OCI-LY3 (cell line): ENCODE data around the gene NLRC5.

ENCODE experiments used
- EZH2phosphoT487 ChIP-seq: fragments of 200-600 bp; shearing (Covaris generic); IDR thresholded peaks from 2 replicates; pipeline ENCODE4 v1.6.1; 2018; ENCODE audit warnings: antibody characterized with exemption, mixed run types, low read depth
- TF ChIP-seq, protein P1 (sequence below): fragments of 200-600, 300-600 bp; sonication (generic); IDR thresholded peaks from 2 replicates; pipeline ENCODE4 v1.5.1; 2014; ENCODE audit warnings: antibody characterized with exemption, low read length, low read depth

DNA sequence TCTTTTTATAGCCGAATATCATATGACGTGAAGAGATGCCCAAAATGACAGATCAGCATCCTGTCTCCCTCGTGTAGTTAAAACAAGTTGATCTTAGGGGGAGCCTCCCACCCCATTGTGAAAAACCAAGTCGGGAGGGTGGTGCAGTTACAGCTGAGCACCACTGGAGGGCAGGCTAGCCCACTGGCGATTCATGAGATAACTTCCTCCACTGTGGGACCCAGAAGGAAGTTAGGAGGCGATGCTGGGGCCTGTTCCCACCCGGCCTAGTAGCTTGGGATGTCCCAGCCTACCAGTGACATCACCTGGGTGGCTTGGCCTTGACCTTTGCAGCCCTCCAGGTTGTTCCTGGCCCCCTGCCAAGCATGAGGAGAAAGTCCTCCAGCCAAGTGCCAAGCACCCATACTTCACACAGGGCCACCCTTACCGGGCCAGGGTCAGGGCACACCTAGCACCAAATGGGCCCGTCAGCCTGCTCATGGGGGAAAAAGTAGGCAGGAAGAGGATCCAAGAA lies 95.0 kb downstream of the NLRC5 start:
- TF ChIP-seq, protein P1, sequence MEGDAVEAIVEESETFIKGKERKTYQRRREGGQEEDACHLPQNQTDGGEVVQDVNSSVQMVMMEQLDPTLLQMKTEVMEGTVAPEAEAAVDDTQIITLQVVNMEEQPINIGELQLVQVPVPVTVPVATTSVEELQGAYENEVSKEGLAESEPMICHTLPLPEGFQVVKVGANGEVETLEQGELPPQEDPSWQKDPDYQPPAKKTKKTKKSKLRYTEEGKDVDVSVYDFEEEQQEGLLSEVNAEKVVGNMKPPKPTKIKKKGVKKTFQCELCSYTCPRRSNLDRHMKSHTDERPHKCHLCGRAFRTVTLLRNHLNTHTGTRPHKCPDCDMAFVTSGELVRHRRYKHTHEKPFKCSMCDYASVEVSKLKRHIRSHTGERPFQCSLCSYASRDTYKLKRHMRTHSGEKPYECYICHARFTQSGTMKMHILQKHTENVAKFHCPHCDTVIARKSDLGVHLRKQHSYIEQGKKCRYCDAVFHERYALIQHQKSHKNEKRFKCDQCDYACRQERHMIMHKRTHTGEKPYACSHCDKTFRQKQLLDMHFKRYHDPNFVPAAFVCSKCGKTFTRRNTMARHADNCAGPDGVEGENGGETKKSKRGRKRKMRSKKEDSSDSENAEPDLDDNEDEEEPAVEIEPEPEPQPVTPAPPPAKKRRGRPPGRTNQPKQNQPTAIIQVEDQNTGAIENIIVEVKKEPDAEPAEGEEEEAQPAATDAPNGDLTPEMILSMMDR = peak; percentile 93
- TF ChIP-seq EZH2phosphoT487 = no peak
